ENCODE results near the gene TRPV3. TPM values are rescaled to one million over a fixed set of nuclear protein-coding genes. Genes with fewer than 3 reads are reported as not detected.
"Not testable (repeated sequence)": the region's sequence is repeated elsewhere in the genome, so short reads cannot be mapped to it uniquely, and the experiment has no call there.

Gene TRPV3
- polyA plus RNA-seq, 12 donors = 0.92 to 5.7 (median 1.6) TPM; not detected in 1

- no peak for DNase-seq
Observed at GRCh38 chr17:3574231-3574630, 16.6 kb upstream of the TRPV3 start.

GRCh38 chr17:3573246-3574100 lies 15.9 kb upstream of the TRPV3 start:
- DNase-seq = no peak

- no peak for DNase-seq
Observed at GRCh38 chr17:3572231-3572630, 14.6 kb upstream of the TRPV3 start.

GRCh38 chr17:3571043-3571900 lies 13.7 kb upstream of the TRPV3 start:
- DNase-seq = no peak

- no peak for DNase-seq
Observed at GRCh38 chr17:3569534-3570137, 12.0 kb upstream of the TRPV3 start.

GRCh38 chr17:3566551-3566950 lies 8.9 kb upstream of the TRPV3 start:
- DNase-seq = no peak

GRCh38 chr17:3565143-3565542 lies 7.5 kb upstream of the TRPV3 start:
- DNase-seq = no peak

GRCh38 chr17:3564241-3564640 lies 6.6 kb upstream of the TRPV3 start:
- DNase-seq = not testable (repeated sequence)

GRCh38 chr17:3559270-3559645 lies 1.6 kb upstream of the TRPV3 start:
- no peak for DNase-seq

GRCh38 chr17:3558603-3559269 lies 1.1 kb upstream of the TRPV3 start:
- no peak for DNase-seq

- DNase-seq = no peak
Observed at GRCh38 chr17:3556916-3557767, 470 bp downstream of the TRPV3 start.

GRCh38 chr17:3556239-3556915 lies 1.2 kb downstream of the TRPV3 start:
- no peak for DNase-seq

- DNase-seq = no peak
Observed at GRCh38 chr17:3555189-3555796, 2.3 kb downstream of the TRPV3 start.

- DNase-seq = no peak
Observed at GRCh38 chr17:3554440-3554839, 3.2 kb downstream of the TRPV3 start.

GRCh38 chr17:3553419-3554401 lies 3.9 kb downstream of the TRPV3 start:
- DNase-seq = no peak

- no peak for DNase-seq
Observed at GRCh38 chr17:3552916-3553315, 4.7 kb downstream of the TRPV3 start.

- no peak for DNase-seq
Observed at GRCh38 chr17:3551189-3551588, 6.4 kb downstream of the TRPV3 start.

- no peak for DNase-seq
Observed at GRCh38 chr17:3549610-3550162, 7.9 kb downstream of the TRPV3 start.

Measured in muscle of arm (tissue), 12 donors.